HG02798 (cell line): ENCODE results near the gene C1orf50.
"Not testable (repeated sequence)": the region's sequence is repeated elsewhere in the genome, so short reads cannot be mapped to it uniquely, and the experiment has no call there.

Experiments used
- ATAC-seq: cut with Tn5 transposase; IDR thresholded peaks from one replicate; pipeline ENCODE4 v1.9.1; 2021; ENCODE audit warnings: mild to moderate bottlenecking; ENCODE audit not compliant: unreplicated experiment, poor library complexity

Gene C1orf50

GRCh38 chr1:42739753-42740700, 27.0 kb upstream of the C1orf50 start, which contains the start of gene CLDN19:
CLDN19 (minus strand) TSS chr1:42740236; CDS start chr1:42740063, 173 bp downstream.
- ATAC-seq: no peak

GRCh38 chr1:42740851-42741580, 26.0 kb upstream of the C1orf50 start:
- no peak for ATAC-seq

GRCh38 chr1:42741706-42742105, 25.3 kb upstream of the C1orf50 start:
- no peak for ATAC-seq

- ATAC-seq: no peak
Measured at GRCh38 chr1:42742141-42742540, 24.9 kb upstream of the C1orf50 start.

- no peak for ATAC-seq
Measured at GRCh38 chr1:42742617-42743316, 24.3 kb upstream of the C1orf50 start.

- ATAC-seq: no peak
Measured at GRCh38 chr1:42743317-42744147, 23.5 kb upstream of the C1orf50 start.

- no peak for ATAC-seq
Measured at GRCh38 chr1:42744148-42744413, 23.0 kb upstream of the C1orf50 start.

GRCh38 chr1:42745851-42746250, 21.2 kb upstream of the C1orf50 start:
- no peak for ATAC-seq

- no peak for ATAC-seq
Measured at GRCh38 chr1:42746436-42747105, 20.5 kb upstream of the C1orf50 start.

- ATAC-seq: no peak
Measured at GRCh38 chr1:42747125-42747524, 19.9 kb upstream of the C1orf50 start.

- no peak for ATAC-seq
Measured at GRCh38 chr1:42748021-42748420, 19.0 kb upstream of the C1orf50 start.

GRCh38 chr1:42748461-42749410, 18.3 kb upstream of the C1orf50 start:
- ATAC-seq: no peak

GRCh38 chr1:42750041-42750440, 17.0 kb upstream of the C1orf50 start:
- no peak for ATAC-seq

GRCh38 chr1:42751511-42752070, 15.5 kb upstream of the C1orf50 start:
- not testable (repeated sequence) for ATAC-seq

GRCh38 chr1:42752284-42752683, 14.8 kb upstream of the C1orf50 start:
- no peak for ATAC-seq

- no peak for ATAC-seq
Measured at GRCh38 chr1:42753070-42753469, 14.0 kb upstream of the C1orf50 start.

- no peak for ATAC-seq
Measured at GRCh38 chr1:42756956-42757891, 9.8 kb upstream of the C1orf50 start.
